Erythroblast (primary cell): Measurements from ENCODE around the gene APAF1.

Source experiments
- GATA1 ChIP-seq: IDR thresholded peaks from 2 replicates; pipeline ENCODE4 v1.6.1; 2011; ENCODE audit warnings: low read depth, mild to moderate bottlenecking, control low read depth, low read length, moderate library complexity
- POLR2A ChIP-seq: IDR thresholded peaks from 2 replicates; pipeline ENCODE4 v1.6.1; 2011; ENCODE audit warnings: mild to moderate bottlenecking, low read length

GRCh38 chr12:98741196-98741555 is 96.1 kb downstream of the APAF1 start:
- TF ChIP-seq POLR2A (no peak), GATA1 (no peak)
